K562 (cell line): ENCODE data around the gene ABCA7. TPM values are rescaled to one million over a fixed set of nuclear protein-coding genes. Genes with fewer than 3 reads are reported as not detected.

ENCODE experiments used
- CEBPB ChIP-seq: fragments of 450-650 bp; IDR thresholded peaks from 2 replicates; pipeline ENCODE4 v1.6.1; 2016; ENCODE audit warnings: missing genetic modification characterization, missing compliant biosample characterization
- CLOCK ChIP-seq: fragments of 250-450 bp; sonication (Bioruptor Pico); IDR thresholded peaks from 2 replicates; pipeline ENCODE4 v1.4.0; 2020; ENCODE audit warnings: mild to moderate bottlenecking, moderate library complexity, borderline replicate concordance
- DACH1 ChIP-seq: fragments of 450-650 bp; IDR thresholded peaks from 2 replicates; pipeline ENCODE4 v1.6.1; 2018; ENCODE audit not compliant: partially characterized antibody
- FOXP1 ChIP-seq: sonication (generic); formaldehyde crosslinking; IDR thresholded peaks from 2 replicates; pipeline ENCODE4 v1.8.0; 2022; ENCODE audit warnings: mild to moderate bottlenecking, missing genetic modification reagents
- GTF2E2 ChIP-seq: fragments of 200-800 bp; sonication (Bioruptor generic); IDR thresholded peaks from 2 replicates; pipeline ENCODE4 v1.6.1; 2016; ENCODE audit warnings: missing genetic modification characterization, missing compliant biosample characterization
- IFI16 ChIP-seq: fragments of 250-450 bp; sonication (Bioruptor Pico); IDR thresholded peaks from 2 replicates; pipeline ENCODE4 v2.1.2; 2022; ENCODE audit warnings: mild to moderate bottlenecking, inconsistent platforms
- ILF3 ChIP-seq: fragments of 450-650 bp; IDR thresholded peaks from 2 replicates; pipeline ENCODE4 v1.6.1; 2018; ENCODE audit warnings: antibody characterized with exemption, mild to moderate bottlenecking, moderate library complexity, borderline replicate concordance
- KDM1A ChIP-seq, 2 experiments: fragments of 450-650 bp; IDR thresholded peaks; 2 replicates each; pipeline ENCODE4 v1.6.1; 2016; ENCODE audit warnings: mild to moderate bottlenecking in 2 of 2
- SMARCC2 ChIP-seq: fragments of 450-650 bp; IDR thresholded peaks from 2 replicates; pipeline ENCODE4 v1.6.1; 2017; ENCODE audit warnings: antibody characterized with exemption, moderate library complexity, mild to moderate bottlenecking, low read depth
- TAF1 ChIP-seq: IDR thresholded peaks from 2 replicates; pipeline ENCODE4 v1.6.1; 2011; ENCODE audit warnings: mild to moderate bottlenecking, low read length, moderate library complexity; ENCODE audit not compliant: insufficient read depth, control insufficient read depth, severe bottlenecking; ENCODE audit errors: extremely low read depth
- THAP12 ChIP-seq: fragments of 250-450 bp; sonication (Bioruptor Pico); IDR thresholded peaks from 2 replicates; pipeline ENCODE4 v1.9.0; 2021; ENCODE audit warnings: mild to moderate bottlenecking, inconsistent platforms
- TOE1 ChIP-seq, 2 experiments: fragments of 450-650 bp in 1 of 2; sonication (generic) in 1 of 2; formaldehyde crosslinking in 1 of 2; IDR thresholded peaks; 2 replicates each; pipeline versions ENCODE4 v1.7.1 to v1.8.0; 2016 to 2022; ENCODE audit warnings: borderline replicate concordance in 2 of 2, mild to moderate bottlenecking in 2 of 2, antibody characterized with exemption in 1 of 2, inconsistent platforms in 1 of 2, low read depth in 1 of 2, missing genetic modification reagents in 1 of 2, moderate library complexity in 1 of 2
- UBTF ChIP-seq, 2 experiments: IDR thresholded peaks; 2 replicates each; pipeline ENCODE4 v1.6.1; 2012; ENCODE audit warnings: improper control_type of control experiment in 2 of 2, low read depth in 2 of 2, low read length in 2 of 2, borderline replicate concordance in 1 of 2
- ZBTB7A ChIP-seq: IDR thresholded peaks from 2 replicates; pipeline ENCODE4 v1.6.1; 2011; ENCODE audit warnings: low read depth, mild to moderate bottlenecking, low read length, moderate library complexity, borderline replicate concordance; ENCODE audit not compliant: control insufficient read depth
- ZC3H4 ChIP-seq: sonication (generic); formaldehyde crosslinking; IDR thresholded peaks from 2 replicates; pipeline ENCODE4 v1.9.0; 2021; ENCODE audit warnings: missing genetic modification reagents, borderline replicate concordance
- ZNF121 ChIP-seq: sonication (generic); formaldehyde crosslinking; conservative IDR thresholded peaks from 2 replicates; pipeline ENCODE4 v1.8.0; 2022; ENCODE audit warnings: missing genetic modification reagents
- ZNF197 ChIP-seq: fragments of 200-800 bp; sonication (Bioruptor generic); IDR thresholded peaks from 2 replicates; pipeline ENCODE4 v1.6.1; 2016; ENCODE audit warnings: low read depth, missing genetic modification characterization, missing compliant biosample characterization
- ZNF512 ChIP-seq: IDR thresholded peaks from 2 replicates; pipeline ENCODE4 v1.6.1; 2016; ENCODE audit warnings: missing genetic modification characterization, missing compliant biosample characterization
- polyA plus RNA-seq, 8 experiments: library from polyadenylated mRNA; depleted of rRNA in 4 of 8; stranded (reverse) in 5 of 8; unstranded in 3 of 8; fragments of >200 nt; fragmentation: Nextera tagmentation in 2 of 8; fragmentation: Illumina TruSeq in 1 of 8; extraction: Ambion mirVana in 2 of 8; extraction: Trizol in 1 of 8; gene quantifications; 2 replicates each; pipeline versions ENCODE4 v1.2.1 to v1.2.3, GENCODE V29; 2011 to 2014; ENCODE audit warnings: inconsistent platforms in 1 of 8, missing spikeins in 1 of 8
- total RNA-seq, 7 experiments: library from RNA; depleted of rRNA in 6 of 7; stranded (reverse); fragments of >200 nt in 6 of 7; fragmentation: Illumina TruSeq in 2 of 7; extraction: Trizol in 2 of 7; gene quantifications; 2 replicates each; pipeline versions ENCODE4 v1.2.1 to v1.2.3, GENCODE V29; 2011 to 2021; ENCODE audit warnings: low replicate concordance in 1 of 7

ABCA7 gene
- total and polyA plus RNA-seq, 9 of the 15 experiments (the other 6 are each of a cell fraction or from before 2014, with no cell fraction given) = 2.3 to 96.1 (median 31.2) TPM

GRCh38 chr19:1001538-1002166, 38.3 kb upstream of the ABCA7 start (continued):
- TF ChIP-seq ZNF121 (peak; percentile 36; the same call in 1 of the 2 replicates), IFI16 (CRISPR knock-in tag) (no peak), TOE1 (IDR thresholded peaks at IDR 0.05; ENCODE audit: borderline replicate concordance) (0 out of 2 replicates have a peak, but pooled peaks have one; percentile 19), TOE1 (CRISPR knock-in tag; IDR thresholded peaks at IDR 0.05; ENCODE audit: borderline replicate concordance, low read depth) (no peak), CEBPB (tag) (no peak), DACH1 (no peak), ZBTB7A (peak; percentile 99), KDM1A (IDR thresholded peaks at IDR 0.05) (no peak), TAF1 (no peak), SMARCC2 (no peak), ILF3 (no peak; the same call in 1 of the 2 replicates), GTF2E2 (no peak), FOXP1 (CRISPR knock-in tag) (no peak), ZNF197 (no peak), UBTF (IDR thresholded peaks at IDR 0.05; ENCODE audit: borderline replicate concordance in 1 of 2, low read depth in 2 of 2, low read length in 2 of 2) (no peak), ZNF512 (tag) (no peak), ZC3H4 (CRISPR knock-in tag) (no peak), CLOCK (no peak), THAP12 (CRISPR knock-in tag) (0 out of 2 replicates have a peak, but pooled peaks have one; percentile 23)
